Gastrocnemius medialis (tissue), 4 donors: ENCODE results near the gene NRAS.

Experiments
- CTCF ChIP-seq, 5 experiments: fragments of 450-650 bp in 3 of 5; fragments of 200-600 bp in 2 of 5; sonication (generic) in 2 of 5; IDR thresholded peaks in 4 of 5; conservative IDR thresholded peaks in 1 of 5; 1 replicate in 4 of 5; 2 replicates in 1 of 5; pipeline ENCODE4 v1.5.1; 2016 to 2019; ENCODE audit warnings: antibody characterized with exemption in 5 of 5, mild to moderate bottlenecking in 3 of 5, moderate library complexity in 3 of 5
- POLR2A ChIP-seq, 2 donors: fragments of 450-650 bp; IDR thresholded peaks; one replicate each; pipeline ENCODE4 v1.6.1; 2017; ENCODE audit warnings: antibody characterized with exemption in 2 of 2, mild to moderate bottlenecking in 2 of 2, moderate library complexity in 2 of 2

DNA sequence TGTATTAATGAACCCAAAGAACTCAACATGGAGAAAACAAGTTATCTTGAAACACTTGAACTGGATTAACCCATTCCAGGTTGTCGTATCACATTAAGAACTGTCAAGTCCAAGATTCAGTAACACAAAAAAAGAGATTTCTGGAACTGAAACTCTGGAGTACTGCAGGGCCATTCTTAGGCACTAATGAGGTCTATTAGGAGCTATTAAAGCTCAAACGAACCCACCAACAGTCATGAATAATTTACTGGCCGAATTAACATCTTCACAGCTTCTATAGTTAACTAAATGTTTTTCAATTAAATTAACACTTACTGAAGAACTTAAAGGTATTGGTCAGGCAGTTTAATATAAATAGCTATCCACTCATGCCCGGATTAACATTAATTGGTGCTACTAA lies 36.6 kb upstream of the NRAS start:
- TF ChIP-seq CTCF (IDR thresholded peaks at IDR 0.05 in 4 of 5, conservative IDR thresholded peaks at IDR 0.05 in 1 of 5) (no peak), POLR2A (IDR thresholded peaks at IDR 0.05) (no peak)
